HG02623 (cell line): Measurements from ENCODE around the gene SCGB2A2.

Source experiments
- ATAC-seq: cut with Tn5 transposase; IDR thresholded peaks from one replicate; pipeline ENCODE4 v1.9.1; 2021; ENCODE audit warnings: moderate library complexity; ENCODE audit not compliant: unreplicated experiment

The SCGB2A2 gene

GRCh38 chr11:62298975-62299374 lies 29.0 kb downstream of the SCGB2A2 start, which contains the start of gene SCGB1D4:
Gene SCGB1D4, minus strand, starts transcription at chr11:62299075. Its CDS starts 65 bp downstream, at chr11:62299010.
- ATAC-seq = no peak

- no peak for ATAC-seq
Measured at GRCh38 chr11:62306227-62306626, 36.3 kb downstream of the SCGB2A2 start.

- no peak for ATAC-seq
Measured at GRCh38 chr11:62307950-62308349, 38.0 kb downstream of the SCGB2A2 start.

GRCh38 chr11:62309991-62310390 lies 40.0 kb downstream of the SCGB2A2 start:
- no peak for ATAC-seq

- no peak for ATAC-seq
Measured at GRCh38 chr11:62315431-62315830, 45.5 kb downstream of the SCGB2A2 start.

GRCh38 chr11:62322524-62322923 lies 52.6 kb downstream of the SCGB2A2 start:
- ATAC-seq = no peak
